ENCODE data around the gene PTCD3.
A peak's percentile ranks its signal among the peaks of the same experiment; 100 is the strongest.

Gene PTCD3

GRCh38 chr2:86105969-86106945 lies at the start of gene PTCD3:
Gene PTCD3 (plus strand): TSS chr2:86106235. CDS start chr2:86106248, 13 bp downstream.
- peak; percentile 85 for DNase-seq (ENCODE audit: extremely low read depth, low read depth)
- TF ChIP-seq CTCF (IDR thresholded peaks at IDR 0.05; ENCODE audit: low read depth, low read length) = no peak

- no peak for DNase-seq (ENCODE audit: extremely low read depth, low read depth)
- no peak for TF ChIP-seq CTCF (IDR thresholded peaks at IDR 0.05; ENCODE audit: low read depth, low read length)
Observed at GRCh38 chr2:86056590-86057331, 49.3 kb upstream of the PTCD3 start.

GRCh38 chr2:86062043-86062442 lies 44.0 kb upstream of the PTCD3 start:
- no peak for DNase-seq (ENCODE audit: extremely low read depth, low read depth)
- no peak for TF ChIP-seq CTCF (IDR thresholded peaks at IDR 0.05; ENCODE audit: low read depth, low read length)

GRCh38 chr2:86064006-86064405 lies 42.0 kb upstream of the PTCD3 start:
- no peak for DNase-seq (ENCODE audit: extremely low read depth, low read depth)
- no peak for TF ChIP-seq CTCF (IDR thresholded peaks at IDR 0.05; ENCODE audit: low read depth, low read length)

GRCh38 chr2:86065512-86065911 lies 40.5 kb upstream of the PTCD3 start:
- no peak for DNase-seq (ENCODE audit: extremely low read depth, low read depth)
- no peak for TF ChIP-seq CTCF (IDR thresholded peaks at IDR 0.05; ENCODE audit: low read depth, low read length)

GRCh38 chr2:86066007-86066578 lies 39.9 kb upstream of the PTCD3 start:
- no peak for TF ChIP-seq CTCF (IDR thresholded peaks at IDR 0.05; ENCODE audit: low read depth, low read length)

More at GRCh38 chr2:86066007-86066578, 39.9 kb upstream of the PTCD3 start:
- DNase-seq (ENCODE audit: extremely low read depth, low read depth) = no peak
